DOHH2 (cell line): Measurements from ENCODE around the gene RNF19B.

Experiments
- EZH2phosphoT487 ChIP-seq: fragments of 200-600 bp; sonication (generic); IDR thresholded peaks from 2 replicates; pipeline ENCODE4 v1.6.1; 2017; ENCODE audit warnings: borderline replicate concordance, mild to moderate bottlenecking, antibody characterized with exemption, low read length, moderate library complexity, mixed read lengths
- TF ChIP-seq, protein P1 (sequence below): fragments of 200-600 bp; sonication (generic); IDR thresholded peaks from one replicate; pipeline ENCODE4 v1.5.1; 2014; ENCODE audit warnings: antibody characterized with exemption, mild to moderate bottlenecking, low read depth, low read length; ENCODE audit not compliant: poor library complexity, severe bottlenecking

DNA sequence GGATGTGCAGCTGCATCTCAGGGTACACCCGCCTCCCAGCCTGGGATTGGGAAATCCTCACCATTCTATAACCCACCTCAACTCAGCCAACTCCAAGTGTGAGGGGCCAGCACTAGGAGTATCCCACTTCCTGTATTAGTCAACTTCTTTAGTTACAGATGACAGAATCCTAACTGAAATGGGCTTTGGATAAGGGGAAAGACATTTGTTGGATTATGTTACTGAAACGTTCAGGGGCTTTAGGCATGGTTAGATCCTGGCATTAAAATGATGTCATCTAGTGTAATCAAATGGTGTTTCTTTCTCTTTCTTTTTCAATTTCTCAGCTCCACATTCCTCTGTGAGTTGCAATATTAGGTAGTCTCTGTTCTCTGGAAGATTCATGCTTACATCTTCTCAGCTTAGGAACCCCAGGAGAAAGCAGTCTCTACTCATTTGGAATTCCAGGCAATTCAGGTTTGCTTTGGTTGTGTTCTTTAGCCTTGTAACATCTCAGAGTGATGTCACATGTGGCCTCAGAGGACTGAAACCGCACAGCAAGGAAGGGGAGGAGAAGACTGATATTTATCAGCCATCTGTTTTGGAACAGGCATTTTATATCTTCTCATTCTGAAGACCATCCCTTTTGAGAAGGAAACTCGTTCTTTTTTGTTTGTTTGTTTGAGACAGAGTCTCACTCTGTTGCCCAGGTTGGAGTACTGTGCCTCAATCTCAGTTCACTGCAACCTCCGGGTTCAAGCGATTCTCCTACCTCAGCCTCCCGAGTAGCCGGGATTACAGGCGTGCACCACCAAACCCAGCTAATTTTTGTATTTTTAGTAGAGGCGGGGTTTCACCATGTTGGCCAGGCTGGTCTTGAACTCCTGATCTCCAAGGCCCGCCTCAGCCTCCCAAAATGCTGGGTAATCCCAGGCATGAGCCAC lies 44.5 kb downstream of the RNF19B start:
- TF ChIP-seq, protein P1, sequence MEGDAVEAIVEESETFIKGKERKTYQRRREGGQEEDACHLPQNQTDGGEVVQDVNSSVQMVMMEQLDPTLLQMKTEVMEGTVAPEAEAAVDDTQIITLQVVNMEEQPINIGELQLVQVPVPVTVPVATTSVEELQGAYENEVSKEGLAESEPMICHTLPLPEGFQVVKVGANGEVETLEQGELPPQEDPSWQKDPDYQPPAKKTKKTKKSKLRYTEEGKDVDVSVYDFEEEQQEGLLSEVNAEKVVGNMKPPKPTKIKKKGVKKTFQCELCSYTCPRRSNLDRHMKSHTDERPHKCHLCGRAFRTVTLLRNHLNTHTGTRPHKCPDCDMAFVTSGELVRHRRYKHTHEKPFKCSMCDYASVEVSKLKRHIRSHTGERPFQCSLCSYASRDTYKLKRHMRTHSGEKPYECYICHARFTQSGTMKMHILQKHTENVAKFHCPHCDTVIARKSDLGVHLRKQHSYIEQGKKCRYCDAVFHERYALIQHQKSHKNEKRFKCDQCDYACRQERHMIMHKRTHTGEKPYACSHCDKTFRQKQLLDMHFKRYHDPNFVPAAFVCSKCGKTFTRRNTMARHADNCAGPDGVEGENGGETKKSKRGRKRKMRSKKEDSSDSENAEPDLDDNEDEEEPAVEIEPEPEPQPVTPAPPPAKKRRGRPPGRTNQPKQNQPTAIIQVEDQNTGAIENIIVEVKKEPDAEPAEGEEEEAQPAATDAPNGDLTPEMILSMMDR: no peak
- no peak for TF ChIP-seq EZH2phosphoT487
